Activated B cell treated with CpG ODN at 0.5 μM for 24 hours (primary cell): ENCODE measurements around the gene PAQR4. TPM values are rescaled to one million over a fixed set of nuclear protein-coding genes. Genes with fewer than 3 reads are reported as not detected.

ENCODE experiments used
- ATAC-seq: fragments of 200-7000 bp; cut with Tn5 transposase; one replicate; pipeline ENCODE4 v1.10.0; 2021; ENCODE audit warnings: low read depth, mild to moderate bottlenecking, moderate library complexity
- CTCF ChIA-PET: fragments of 350-600 bp; sonication (Branson Sonifier 250); formaldehyde crosslinking; loops from one replicate; lab custom pipeline; 2021; ENCODE audit warnings: antibody characterized with exemption; lab: Charles Lee
- POLR2A ChIA-PET: fragments of 350-600 bp; sonication (Branson Sonifier 250); formaldehyde crosslinking; loops from one replicate; lab custom pipeline; 2021; ENCODE audit warnings: antibody characterized with exemption; lab: Charles Lee
- DNase-seq: peaks from one replicate; pipeline ENCODE4 v3.0.0; 2022
- H3K27ac Mint-ChIP-seq: one replicate; pipeline ENCODE4 v1.8.0; 2020; ENCODE audit warnings: mixed read lengths
- H3K27me3 Mint-ChIP-seq: one replicate; pipeline ENCODE4 v1.8.0; 2021; ENCODE audit warnings: mixed read lengths
- H3K36me3 Mint-ChIP-seq: one replicate; pipeline ENCODE4 v1.8.0; 2021; ENCODE audit warnings: low read depth, mixed read lengths
- H3K4me1 Mint-ChIP-seq: one replicate; pipeline ENCODE4 v1.8.0; 2021; ENCODE audit warnings: mixed read lengths
- H3K4me3 Mint-ChIP-seq: one replicate; pipeline ENCODE4 v1.8.0; 2020; ENCODE audit warnings: mild to moderate bottlenecking, mixed read lengths
- H3K9me3 Mint-ChIP-seq: one replicate; pipeline ENCODE4 v1.8.0; 2020; ENCODE audit warnings: mixed read lengths
- intact Hi-C: fragments of 100-400 bp; cut with micrococcal nuclease; formaldehyde crosslinking; loops from one replicate; pipeline ENCODE4 v1.15.1; 2024
- total RNA-seq: library from RNA; stranded (reverse); gene quantifications from 2 replicates; pipeline ENCODE4 v1.2.3, GENCODE V29; 2022
- TF ChIP-seq, protein P1 (sequence below): fragments of 200-600 bp; IDR thresholded peaks from one replicate; pipeline ENCODE4 v1.8.0; 2022; ENCODE audit warnings: antibody characterized with exemption, mild to moderate bottlenecking

PAQR4 gene
- total RNA-seq, 1 donor from 2014 or later = 2.7 TPM

DNA sequence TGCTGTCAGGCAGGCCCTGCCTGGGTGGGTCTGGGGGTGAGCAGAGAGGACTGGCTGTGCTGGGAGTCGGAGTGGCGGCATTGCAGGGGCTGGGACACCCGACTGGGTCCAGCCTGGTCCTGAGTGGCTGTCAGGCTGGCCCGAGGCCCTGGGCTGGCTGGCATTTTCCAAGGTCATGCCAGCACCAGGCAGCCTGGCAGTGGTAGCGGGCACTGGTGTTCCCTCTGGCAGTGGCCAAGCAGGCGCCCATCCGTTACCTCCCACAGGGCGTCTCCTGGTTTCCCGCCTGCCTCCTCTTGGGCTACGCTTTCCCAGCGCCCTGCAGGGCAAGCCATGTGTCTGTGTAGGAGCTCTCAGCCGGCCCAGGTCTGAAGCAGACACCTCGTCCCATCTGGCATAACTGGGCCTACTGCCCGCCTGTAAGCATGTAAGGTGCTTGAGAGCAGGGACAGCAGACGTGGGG lies 16.8 kb downstream of the PAQR4 start:
- intact Hi-C loops = no loop called here
- no peak overlapping the region for H3K4me3 Mint-ChIP-seq
- H3K27ac Mint-ChIP-seq = no peak overlapping the region
- no peak for ATAC-seq
- H3K27me3 Mint-ChIP-seq = peaks cover 3% of the 10 kb centered on the region
- H3K4me1 Mint-ChIP-seq = peaks cover 20% of the 10 kb centered on the region
- ChIA-PET POLR2A (no interaction called here), CTCF (no interaction called here)
- no peak for DNase-seq
- H3K36me3 Mint-ChIP-seq = no peaks in the 10 kb centered on the region
- H3K9me3 Mint-ChIP-seq = no peaks in the 10 kb centered on the region
- TF ChIP-seq, protein P1, sequence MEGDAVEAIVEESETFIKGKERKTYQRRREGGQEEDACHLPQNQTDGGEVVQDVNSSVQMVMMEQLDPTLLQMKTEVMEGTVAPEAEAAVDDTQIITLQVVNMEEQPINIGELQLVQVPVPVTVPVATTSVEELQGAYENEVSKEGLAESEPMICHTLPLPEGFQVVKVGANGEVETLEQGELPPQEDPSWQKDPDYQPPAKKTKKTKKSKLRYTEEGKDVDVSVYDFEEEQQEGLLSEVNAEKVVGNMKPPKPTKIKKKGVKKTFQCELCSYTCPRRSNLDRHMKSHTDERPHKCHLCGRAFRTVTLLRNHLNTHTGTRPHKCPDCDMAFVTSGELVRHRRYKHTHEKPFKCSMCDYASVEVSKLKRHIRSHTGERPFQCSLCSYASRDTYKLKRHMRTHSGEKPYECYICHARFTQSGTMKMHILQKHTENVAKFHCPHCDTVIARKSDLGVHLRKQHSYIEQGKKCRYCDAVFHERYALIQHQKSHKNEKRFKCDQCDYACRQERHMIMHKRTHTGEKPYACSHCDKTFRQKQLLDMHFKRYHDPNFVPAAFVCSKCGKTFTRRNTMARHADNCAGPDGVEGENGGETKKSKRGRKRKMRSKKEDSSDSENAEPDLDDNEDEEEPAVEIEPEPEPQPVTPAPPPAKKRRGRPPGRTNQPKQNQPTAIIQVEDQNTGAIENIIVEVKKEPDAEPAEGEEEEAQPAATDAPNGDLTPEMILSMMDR = no peak

DNA sequence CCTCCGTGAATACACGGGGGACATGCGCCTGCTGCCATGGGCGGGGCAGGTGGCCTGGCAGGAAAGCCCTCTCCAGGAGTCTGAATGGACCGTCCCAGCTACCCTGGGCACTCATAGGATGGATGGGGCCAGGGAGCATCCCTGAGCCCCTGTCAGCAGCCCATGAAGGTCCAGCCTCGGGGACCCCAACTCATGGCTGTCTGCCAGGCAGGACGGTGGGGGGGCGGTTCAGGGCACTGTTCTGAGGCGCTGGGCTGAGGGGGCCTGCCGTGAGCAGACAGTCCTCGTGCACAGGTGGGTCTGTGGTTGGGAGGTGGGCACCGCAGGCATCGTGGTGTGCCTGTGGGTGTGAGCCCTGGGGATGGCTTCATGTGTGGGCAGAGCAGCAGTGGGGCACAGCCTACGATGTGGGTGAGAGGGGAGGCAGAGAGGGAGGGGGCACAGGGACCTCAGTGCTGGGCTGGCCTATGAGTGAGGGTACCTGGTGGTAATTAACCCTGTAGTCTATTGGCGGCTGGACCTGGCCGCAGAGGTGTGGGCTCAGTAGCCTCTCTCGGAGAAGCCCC lies 17.6 kb downstream of the PAQR4 start:
- POLR2A ChIA-PET = interaction anchor here (0.6 kb wide), 1 partner anchor 671 kb away, joined by 3 read pairs; no protein-coding TSS in a partner anchor

GRCh38 chr16:2987286-2987685 lies 18.1 kb downstream of the PAQR4 start:
- H3K4me3 Mint-ChIP-seq = no peak overlapping the region
- TF ChIP-seq, protein P1 = no peak
- H3K27ac Mint-ChIP-seq = no peak overlapping the region
- ATAC-seq (no peak), DNase-seq (no peak)
- peaks cover 3% of the 10 kb centered on the region for H3K27me3 Mint-ChIP-seq
- H3K9me3 Mint-ChIP-seq = no peaks in the 10 kb centered on the region
- POLR2A ChIA-PET = interaction anchor here (0.6 kb wide), 1 partner anchor 672 kb away, joined by 3 read pairs; no protein-coding TSS in a partner anchor
- peaks cover 13% of the 10 kb centered on the region for H3K4me1 Mint-ChIP-seq
- intact Hi-C loops = no loop called here
- CTCF ChIA-PET = no interaction called here
- no peaks in the 10 kb centered on the region for H3K36me3 Mint-ChIP-seq

More for the DNA sequence above, 17.6 kb downstream of the PAQR4 start:
- H3K36me3 Mint-ChIP-seq = no peaks in the 10 kb centered on the region
- CTCF ChIA-PET = no interaction called here
- TF ChIP-seq, protein P1 = no peak
- no peak for ATAC-seq
- no peak for DNase-seq
- H3K27me3 Mint-ChIP-seq = peaks cover 3% of the 10 kb centered on the region
- peaks cover 15% of the 10 kb centered on the region for H3K4me1 Mint-ChIP-seq
- H3K27ac Mint-ChIP-seq = no peak overlapping the region
- H3K4me3 Mint-ChIP-seq = no peak overlapping the region
- H3K9me3 Mint-ChIP-seq = no peaks in the 10 kb centered on the region
- intact Hi-C loops = no loop called here

- H3K9me3 Mint-ChIP-seq = no peaks in the 10 kb centered on the region
- ChIA-PET CTCF (no interaction called here), POLR2A (no interaction called here)
- ATAC-seq = no peak
- no peak for DNase-seq
- intact Hi-C loops = no loop called here
- H3K4me1 Mint-ChIP-seq = peaks cover 9% of the 10 kb centered on the region
- H3K27ac Mint-ChIP-seq = no peak overlapping the region
- H3K27me3 Mint-ChIP-seq = peaks cover 3% of the 10 kb centered on the region
- H3K4me3 Mint-ChIP-seq = no peak overlapping the region
- no peaks in the 10 kb centered on the region for H3K36me3 Mint-ChIP-seq
- TF ChIP-seq, protein P1 = no peak
Observed at GRCh38 chr16:2987833-2988232, 18.7 kb downstream of the PAQR4 start.

DNA sequence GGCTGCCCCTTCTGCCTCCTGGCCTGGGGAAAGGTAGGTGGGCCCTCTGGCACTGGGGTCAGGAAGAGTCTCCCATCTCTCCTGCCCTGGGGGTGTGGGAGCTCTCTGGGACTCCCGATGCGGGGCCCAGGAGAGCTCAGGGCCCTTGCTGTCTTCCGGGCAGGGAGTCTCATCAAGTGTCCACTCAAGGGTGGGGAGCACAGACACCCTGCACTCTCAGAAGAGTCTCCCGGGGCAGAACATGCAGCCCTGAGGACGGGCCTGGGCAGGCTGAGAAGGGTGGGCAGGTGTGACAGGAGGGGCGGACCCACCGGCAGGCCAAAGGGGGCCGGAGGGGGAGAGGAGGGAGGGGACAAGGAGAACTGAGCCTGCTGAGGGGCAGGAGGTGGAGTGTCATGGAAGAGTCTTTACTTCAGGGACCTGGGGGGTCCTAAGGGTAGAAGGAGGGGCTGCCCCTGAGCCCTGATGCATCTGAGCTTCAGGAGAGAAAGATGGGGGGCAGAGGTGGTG lies 19.5 kb downstream of the PAQR4 start:
- Mint-ChIP-seq H3K4me3 (no peak overlapping the region), H3K27ac (no peak overlapping the region), H3K36me3 (no peaks in the 10 kb centered on the region), H3K27me3 (peaks cover 3% of the 10 kb centered on the region), H3K4me1 (peaks cover 6% of the 10 kb centered on the region), H3K9me3 (no peaks in the 10 kb centered on the region)
- TF ChIP-seq, protein P1 = no peak
- no peak for ATAC-seq
- ChIA-PET CTCF (no interaction called here), POLR2A (no interaction called here)
- no peak for DNase-seq
- intact Hi-C loops = no loop called here
